ENCODE data around the gene UQCRC1. TPM values are rescaled to one million over a fixed set of nuclear protein-coding genes. Genes with fewer than 3 reads are reported as not detected.

Gene UQCRC1
- total RNA-seq, 1 experiment from 2014 or later = 227 TPM

GRCh38 chr3:48641396-48641795 is 31.9 kb upstream of the UQCRC1 start:
- Histone ChIP-seq H3K9me3 (ENCODE audit: control insufficient read depth, insufficient read depth, low read depth, low read length) (no peaks in the 10 kb centered on the region), H3K27me3 (ENCODE audit: control insufficient read depth, insufficient read depth, low read length) (no peaks in the 10 kb centered on the region), H3K36me3 (ENCODE audit: control insufficient read depth, insufficient read depth, low read length) (no peaks in the 10 kb centered on the region), H3K4me1 (ENCODE audit: control insufficient read depth, insufficient read depth, low read length) (peaks cover 8% of the 10 kb centered on the region), H3K4me3 (ENCODE audit: low read depth in 2 of 2, low read length in 2 of 2) (no peak overlapping the region), H3K27ac (ENCODE audit: low read length) (no peak overlapping the region)
- in situ Hi-C loops (cut with HindIII; ENCODE audit: low pct_unique_long_range_greater_than_20kb, low sequenced_read_pairs) (no loop called here), intact Hi-C loops (cut with micrococcal nuclease; ENCODE audit: unreplicated experiment) (no loop called here)
- ATAC-seq (no peak), DNase-seq (ENCODE audit: low read depth, low spot score) (no peak)
- BruUV-seq (replicated peaks) = no TSS peak
- TF ChIP-seq TCF7L2 (IDR thresholded peaks at IDR 0.05; ENCODE audit: low read depth, low read length) = no peak
- no peak for TF ChIP-seq POLR2AphosphoS5 (IDR thresholded peaks at IDR 0.05; ENCODE audit: low read depth, low read length)
- TF ChIP-seq SIN3A (IDR thresholded peaks at IDR 0.05; ENCODE audit: borderline replicate concordance, insufficient read depth, low read depth, low read length) = no peak
- TF ChIP-seq, protein P1, sequence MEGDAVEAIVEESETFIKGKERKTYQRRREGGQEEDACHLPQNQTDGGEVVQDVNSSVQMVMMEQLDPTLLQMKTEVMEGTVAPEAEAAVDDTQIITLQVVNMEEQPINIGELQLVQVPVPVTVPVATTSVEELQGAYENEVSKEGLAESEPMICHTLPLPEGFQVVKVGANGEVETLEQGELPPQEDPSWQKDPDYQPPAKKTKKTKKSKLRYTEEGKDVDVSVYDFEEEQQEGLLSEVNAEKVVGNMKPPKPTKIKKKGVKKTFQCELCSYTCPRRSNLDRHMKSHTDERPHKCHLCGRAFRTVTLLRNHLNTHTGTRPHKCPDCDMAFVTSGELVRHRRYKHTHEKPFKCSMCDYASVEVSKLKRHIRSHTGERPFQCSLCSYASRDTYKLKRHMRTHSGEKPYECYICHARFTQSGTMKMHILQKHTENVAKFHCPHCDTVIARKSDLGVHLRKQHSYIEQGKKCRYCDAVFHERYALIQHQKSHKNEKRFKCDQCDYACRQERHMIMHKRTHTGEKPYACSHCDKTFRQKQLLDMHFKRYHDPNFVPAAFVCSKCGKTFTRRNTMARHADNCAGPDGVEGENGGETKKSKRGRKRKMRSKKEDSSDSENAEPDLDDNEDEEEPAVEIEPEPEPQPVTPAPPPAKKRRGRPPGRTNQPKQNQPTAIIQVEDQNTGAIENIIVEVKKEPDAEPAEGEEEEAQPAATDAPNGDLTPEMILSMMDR (IDR thresholded peaks at IDR 0.05) = no peak
- TF ChIP-seq, protein P2, sequence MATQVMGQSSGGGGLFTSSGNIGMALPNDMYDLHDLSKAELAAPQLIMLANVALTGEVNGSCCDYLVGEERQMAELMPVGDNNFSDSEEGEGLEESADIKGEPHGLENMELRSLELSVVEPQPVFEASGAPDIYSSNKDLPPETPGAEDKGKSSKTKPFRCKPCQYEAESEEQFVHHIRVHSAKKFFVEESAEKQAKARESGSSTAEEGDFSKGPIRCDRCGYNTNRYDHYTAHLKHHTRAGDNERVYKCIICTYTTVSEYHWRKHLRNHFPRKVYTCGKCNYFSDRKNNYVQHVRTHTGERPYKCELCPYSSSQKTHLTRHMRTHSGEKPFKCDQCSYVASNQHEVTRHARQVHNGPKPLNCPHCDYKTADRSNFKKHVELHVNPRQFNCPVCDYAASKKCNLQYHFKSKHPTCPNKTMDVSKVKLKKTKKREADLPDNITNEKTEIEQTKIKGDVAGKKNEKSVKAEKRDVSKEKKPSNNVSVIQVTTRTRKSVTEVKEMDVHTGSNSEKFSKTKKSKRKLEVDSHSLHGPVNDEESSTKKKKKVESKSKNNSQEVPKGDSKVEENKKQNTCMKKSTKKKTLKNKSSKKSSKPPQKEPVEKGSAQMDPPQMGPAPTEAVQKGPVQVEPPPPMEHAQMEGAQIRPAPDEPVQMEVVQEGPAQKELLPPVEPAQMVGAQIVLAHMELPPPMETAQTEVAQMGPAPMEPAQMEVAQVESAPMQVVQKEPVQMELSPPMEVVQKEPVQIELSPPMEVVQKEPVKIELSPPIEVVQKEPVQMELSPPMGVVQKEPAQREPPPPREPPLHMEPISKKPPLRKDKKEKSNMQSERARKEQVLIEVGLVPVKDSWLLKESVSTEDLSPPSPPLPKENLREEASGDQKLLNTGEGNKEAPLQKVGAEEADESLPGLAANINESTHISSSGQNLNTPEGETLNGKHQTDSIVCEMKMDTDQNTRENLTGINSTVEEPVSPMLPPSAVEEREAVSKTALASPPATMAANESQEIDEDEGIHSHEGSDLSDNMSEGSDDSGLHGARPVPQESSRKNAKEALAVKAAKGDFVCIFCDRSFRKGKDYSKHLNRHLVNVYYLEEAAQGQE (IDR thresholded peaks at IDR 0.05; ENCODE audit: insufficient read depth in 1 of 2, low read depth in 2 of 2, low read length in 1 of 2) = no peak
- CTCF ChIA-PET = no interaction called here
- POLR2A ChIA-PET = no interaction called here

- ChIA-PET CTCF (no interaction called here), POLR2A (no interaction called here)
- TF ChIP-seq POLR2AphosphoS5 (IDR thresholded peaks at IDR 0.05; ENCODE audit: low read depth, low read length) = no peak
- TF ChIP-seq, protein P2 (IDR thresholded peaks at IDR 0.05; ENCODE audit: insufficient read depth in 1 of 2, low read depth in 2 of 2, low read length in 1 of 2) = no peak
- TF ChIP-seq SIN3A (IDR thresholded peaks at IDR 0.05; ENCODE audit: borderline replicate concordance, insufficient read depth, low read depth, low read length) = no peak
- TF ChIP-seq, protein P1 (IDR thresholded peaks at IDR 0.05) = no peak
- TF ChIP-seq TCF7L2 (IDR thresholded peaks at IDR 0.05; ENCODE audit: low read depth, low read length) = no peak
- intact Hi-C loops (cut with micrococcal nuclease; ENCODE audit: unreplicated experiment) = no loop called here
- BruUV-seq (replicated peaks) = no TSS peak
- Histone ChIP-seq H3K36me3 (ENCODE audit: control insufficient read depth, insufficient read depth, low read length) (no peaks in the 10 kb centered on the region), H3K9me3 (ENCODE audit: control insufficient read depth, insufficient read depth, low read depth, low read length) (no peaks in the 10 kb centered on the region), H3K27ac (ENCODE audit: low read length) (no peak overlapping the region), H3K4me3 (ENCODE audit: low read depth in 2 of 2, low read length in 2 of 2) (no peak overlapping the region), H3K27me3 (ENCODE audit: control insufficient read depth, insufficient read depth, low read length) (no peaks in the 10 kb centered on the region), H3K4me1 (ENCODE audit: control insufficient read depth, insufficient read depth, low read length) (peaks cover 12% of the 10 kb centered on the region)
- no peak for ATAC-seq
- in situ Hi-C loops (cut with HindIII; ENCODE audit: low pct_unique_long_range_greater_than_20kb, low sequenced_read_pairs) = no loop called here
- DNase-seq (ENCODE audit: low read depth, low spot score) = no peak
Observed at GRCh38 chr3:48639944-48640606, 30.6 kb upstream of the UQCRC1 start.
